K562 (cell line): Measurements from ENCODE around the gene NUP205. TPM values are rescaled to one million over a fixed set of nuclear protein-coding genes. Genes with fewer than 3 reads are reported as not detected.

Source experiments
- BCL6 ChIP-seq: fragments of 250-450 bp; sonication (Bioruptor Pico); IDR thresholded peaks from 2 replicates; pipeline ENCODE4 v1.4.0; 2020
- CHD1 ChIP-seq: fragments of 200-600 bp; sonication (generic); IDR thresholded peaks from one replicate; pipeline ENCODE4 v1.6.1; 2012; ENCODE audit warnings: mild to moderate bottlenecking, moderate library complexity, low read length, inconsistent platforms
- E2F4 ChIP-seq: sonication (generic); formaldehyde crosslinking; IDR thresholded peaks from 2 replicates; pipeline ENCODE4 v1.8.0; 2022; ENCODE audit warnings: mild to moderate bottlenecking, low read depth, missing genetic modification reagents
- ETV6 ChIP-seq, 3 experiments: fragments of 150-350 bp in 1 of 3; sonication (generic) in 1 of 3; formaldehyde crosslinking in 1 of 3; IDR thresholded peaks; 2 replicates each; pipeline versions ENCODE4 v1.6.1 to v1.8.0; 2014 to 2022; ENCODE audit warnings: borderline replicate concordance in 2 of 3, low read depth in 2 of 3, antibody characterized with exemption in 1 of 3, low read length in 1 of 3, mild to moderate bottlenecking in 1 of 3, missing genetic modification reagents in 1 of 3
- GABPB1 ChIP-seq: sonication (generic); formaldehyde crosslinking; IDR thresholded peaks from 2 replicates; pipeline ENCODE4 v1.8.0; 2022; ENCODE audit warnings: mild to moderate bottlenecking, missing genetic modification reagents
- GABPB2 ChIP-seq: fragments of 250-450 bp; sonication (Bioruptor Pico); conservative IDR thresholded peaks from 2 replicates; pipeline ENCODE4 v1.5.1; 2021; ENCODE audit warnings: mild to moderate bottlenecking
- PHF21A ChIP-seq: fragments of 450-650 bp; IDR thresholded peaks from 2 replicates; pipeline ENCODE4 v1.6.1; 2017; ENCODE audit warnings: low read depth, borderline replicate concordance
- POLR3G ChIP-seq: IDR thresholded peaks from 2 replicates; pipeline ENCODE4 v1.6.1; 2011; ENCODE audit not compliant: insufficient read length, insufficient replicate concordance; ENCODE audit errors: extremely low read depth
- TEAD2 ChIP-seq: fragments of 450-650 bp; IDR thresholded peaks from 2 replicates; pipeline ENCODE4 v1.6.1; 2016; ENCODE audit warnings: missing genetic modification characterization, control low read depth, missing compliant biosample characterization
- ZBTB34 ChIP-seq: fragments of 250-450 bp; sonication (Bioruptor Pico); IDR thresholded peaks from 2 replicates; pipeline ENCODE4 v1.8.0; 2021; ENCODE audit warnings: mild to moderate bottlenecking, moderate library complexity
- ZMIZ1 ChIP-seq, 2 experiments: fragments of 150-350 bp in 1 of 2; IDR thresholded peaks; 2 replicates each; pipeline ENCODE4 v1.6.1; 2012 to 2016; ENCODE audit warnings: low read depth in 2 of 2, low read length in 2 of 2, mild to moderate bottlenecking in 1 of 2, moderate library complexity in 1 of 2
- ZNF707 ChIP-seq: fragments of 250-450 bp; sonication (Bioruptor Pico); conservative IDR thresholded peaks from 2 replicates; pipeline ENCODE4 v1.8.0; 2022; ENCODE audit warnings: inconsistent platforms, mild to moderate bottlenecking, moderate library complexity
- polyA plus RNA-seq, 8 experiments: library from polyadenylated mRNA; depleted of rRNA in 4 of 8; stranded (reverse) in 5 of 8; unstranded in 3 of 8; fragments of >200 nt; fragmentation: Nextera tagmentation in 2 of 8; fragmentation: Illumina TruSeq in 1 of 8; extraction: Ambion mirVana in 2 of 8; extraction: Trizol in 1 of 8; gene quantifications; 2 replicates each; pipeline versions ENCODE4 v1.2.1 to v1.2.3, GENCODE V29; 2011 to 2014; ENCODE audit warnings: inconsistent platforms in 1 of 8, missing spikeins in 1 of 8
- total RNA-seq, 7 experiments: library from RNA; depleted of rRNA in 6 of 7; stranded (reverse); fragments of >200 nt in 6 of 7; fragmentation: Illumina TruSeq in 2 of 7; extraction: Trizol in 2 of 7; gene quantifications; 2 replicates each; pipeline versions ENCODE4 v1.2.1 to v1.2.3, GENCODE V29; 2011 to 2021; ENCODE audit warnings: low replicate concordance in 1 of 7
- TF ChIP-seq, protein P1 (sequence below): fragments of 250-450 bp; sonication (Bioruptor Pico); IDR thresholded peaks from 2 replicates; pipeline ENCODE4 v1.8.0; 2021; ENCODE audit warnings: moderate library complexity, mild to moderate bottlenecking, inconsistent platforms
- TF ChIP-seq, protein P2 (sequence below): sonication (generic); formaldehyde crosslinking; IDR thresholded peaks from 2 replicates; pipeline ENCODE4 v1.8.1; 2022; ENCODE audit warnings: missing genetic modification reagents

Gene NUP205
- total and polyA plus RNA-seq, 9 of the 15 experiments (the other 6 are each of a cell fraction or from before 2014, with no cell fraction given): 101 to 282 (median 193) TPM

DNA sequence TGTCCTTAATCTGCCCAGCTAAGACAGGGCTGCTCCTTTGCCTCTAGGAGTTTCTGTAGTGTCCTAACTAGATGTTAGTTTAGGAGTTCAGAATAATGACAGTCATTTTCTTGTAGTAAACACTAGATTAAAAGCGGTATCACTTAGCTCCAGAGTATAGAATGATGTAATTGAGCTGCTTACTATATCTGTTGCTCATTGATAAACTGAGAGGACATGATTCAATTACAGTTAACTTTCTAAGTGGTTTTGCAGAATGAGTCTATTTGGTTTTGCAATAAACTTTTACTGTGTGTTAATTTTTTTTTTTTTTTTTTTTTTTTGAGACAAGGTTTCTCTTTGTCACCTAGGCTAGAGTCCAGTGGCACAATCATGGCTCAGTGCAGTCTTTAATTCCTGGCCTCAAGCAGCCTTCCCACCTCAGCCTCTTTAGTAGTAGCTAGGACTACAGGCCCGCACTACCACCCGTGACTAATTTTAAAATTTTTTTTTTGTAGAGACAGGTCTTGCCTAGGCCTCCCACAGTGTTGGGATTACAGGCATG is 106.4 kb downstream of the NUP205 start (continued):
- TF ChIP-seq POLR3G (no peak), ETV6 (IDR thresholded peaks at IDR 0.05; ENCODE audit: borderline replicate concordance in 1 of 2, low read depth in 2 of 2, low read length in 1 of 2) (no peak), ETV6 (CRISPR knock-in tag; IDR thresholded peaks at IDR 0.05; ENCODE audit: borderline replicate concordance) (no peak), ZBTB34 (no peak), GABPB1 (CRISPR knock-in tag) (no peak; the same call in 1 of the 2 replicates), ZNF707 (CRISPR knock-in tag) (no peak), BCL6 (no peak), PHF21A (no peak), TEAD2 (tag) (no peak), GABPB2 (CRISPR knock-in tag) (no peak), E2F4 (CRISPR knock-in tag) (no peak), ZMIZ1 (IDR thresholded peaks at IDR 0.05; ENCODE audit: low read depth in 2 of 2, low read length in 2 of 2) (peak in 1 of 2 experiments; percentile 86; a peak in 2 of 4 replicates), CHD1 (no peak)
- TF ChIP-seq, protein P1, sequence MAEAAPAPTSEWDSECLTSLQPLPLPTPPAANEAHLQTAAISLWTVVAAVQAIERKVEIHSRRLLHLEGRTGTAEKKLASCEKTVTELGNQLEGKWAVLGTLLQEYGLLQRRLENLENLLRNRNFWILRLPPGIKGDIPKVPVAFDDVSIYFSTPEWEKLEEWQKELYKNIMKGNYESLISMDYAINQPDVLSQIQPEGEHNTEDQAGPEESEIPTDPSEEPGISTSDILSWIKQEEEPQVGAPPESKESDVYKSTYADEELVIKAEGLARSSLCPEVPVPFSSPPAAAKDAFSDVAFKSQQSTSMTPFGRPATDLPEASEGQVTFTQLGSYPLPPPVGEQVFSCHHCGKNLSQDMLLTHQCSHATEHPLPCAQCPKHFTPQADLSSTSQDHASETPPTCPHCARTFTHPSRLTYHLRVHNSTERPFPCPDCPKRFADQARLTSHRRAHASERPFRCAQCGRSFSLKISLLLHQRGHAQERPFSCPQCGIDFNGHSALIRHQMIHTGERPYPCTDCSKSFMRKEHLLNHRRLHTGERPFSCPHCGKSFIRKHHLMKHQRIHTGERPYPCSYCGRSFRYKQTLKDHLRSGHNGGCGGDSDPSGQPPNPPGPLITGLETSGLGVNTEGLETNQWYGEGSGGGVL (CRISPR knock-in tag): no peak
- TF ChIP-seq, protein P2, sequence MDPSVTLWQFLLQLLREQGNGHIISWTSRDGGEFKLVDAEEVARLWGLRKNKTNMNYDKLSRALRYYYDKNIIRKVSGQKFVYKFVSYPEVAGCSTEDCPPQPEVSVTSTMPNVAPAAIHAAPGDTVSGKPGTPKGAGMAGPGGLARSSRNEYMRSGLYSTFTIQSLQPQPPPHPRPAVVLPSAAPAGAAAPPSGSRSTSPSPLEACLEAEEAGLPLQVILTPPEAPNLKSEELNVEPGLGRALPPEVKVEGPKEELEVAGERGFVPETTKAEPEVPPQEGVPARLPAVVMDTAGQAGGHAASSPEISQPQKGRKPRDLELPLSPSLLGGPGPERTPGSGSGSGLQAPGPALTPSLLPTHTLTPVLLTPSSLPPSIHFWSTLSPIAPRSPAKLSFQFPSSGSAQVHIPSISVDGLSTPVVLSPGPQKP: no peak
